ENCODE results near the gene TJP1. TPM values are rescaled to one million over a fixed set of nuclear protein-coding genes. Genes with fewer than 3 reads are reported as not detected.

Gene TJP1
- total and polyA plus RNA-seq, 4 donors = 17.4 to 141 (median 71.5) TPM

DNA sequence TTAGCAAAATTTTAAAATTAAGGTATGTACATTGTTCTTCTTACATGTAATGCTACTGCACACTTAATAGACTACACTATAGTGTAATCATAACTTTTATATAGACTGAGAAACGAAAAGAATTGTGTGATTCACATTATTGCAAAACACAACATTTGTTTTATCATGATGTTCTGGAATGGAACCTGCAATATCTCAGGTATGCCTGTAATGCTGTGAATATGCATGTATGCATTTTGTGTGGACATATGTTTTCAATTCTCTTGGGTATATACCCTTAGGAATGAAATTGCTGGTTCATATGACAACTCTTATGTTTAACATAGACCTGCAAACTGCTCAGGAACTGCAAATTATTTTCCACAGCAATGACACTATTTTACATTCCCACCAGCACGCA lies 38.6 kb upstream of the TJP1 start:
- no peak overlapping the region for H3K4me3 ChIP-seq (ENCODE audit: low read length in 2 of 2)
- intact Hi-C loops (cut with DNase I) = no loop called here
- ATAC-seq (ENCODE audit: low FRiP score) = no peak

DNA sequence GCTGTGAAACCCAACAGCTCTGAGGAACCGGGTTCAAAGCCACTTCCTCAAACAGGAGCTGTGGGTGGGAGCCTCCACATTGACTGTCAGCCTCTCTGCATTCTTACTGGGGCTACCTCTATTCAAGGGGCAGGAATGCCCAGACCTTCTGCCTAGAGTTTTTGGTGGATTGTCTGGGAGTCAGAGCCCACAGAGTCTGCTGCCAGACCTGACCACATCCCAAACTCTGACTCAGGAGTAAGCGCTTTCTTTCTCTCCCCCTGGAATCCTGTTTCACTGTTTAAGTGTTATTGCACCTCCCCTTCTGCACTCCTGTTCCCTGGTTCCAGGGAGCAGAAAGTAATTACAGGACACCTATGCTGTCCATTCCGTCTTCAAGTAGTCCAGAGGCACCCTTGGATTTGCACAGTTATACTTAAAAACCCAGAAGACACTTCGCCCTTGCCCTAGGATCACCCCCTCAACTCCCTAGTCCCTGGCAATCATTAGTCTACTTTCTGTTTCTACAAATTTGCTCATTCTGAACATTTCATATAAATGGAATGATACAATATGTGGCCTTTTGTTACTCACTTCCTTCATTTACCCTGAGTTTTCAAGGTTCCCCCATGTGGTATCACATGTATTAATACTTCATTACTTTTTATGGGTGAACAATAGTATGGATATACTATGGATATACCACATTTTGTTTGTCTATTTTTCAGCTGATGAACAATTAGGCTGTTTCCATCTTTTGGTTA lies 37.9 kb upstream of the TJP1 start:
- WGBS, 2 donors = 96 to 97% methylated on average over 4 of the region's 4 CpGs

More for the DNA sequence above, 38.6 kb upstream of the TJP1 start:
- Histone ChIP-seq H3K27me3 (ENCODE audit: control insufficient read depth in 1 of 2, insufficient read depth in 2 of 2, low read length in 1 of 2) (no peaks in the 10 kb centered on the region), H3K4me1 (ENCODE audit: control insufficient read depth in 1 of 2, insufficient read depth in 2 of 2, low read length in 2 of 2) (peaks cover 0 to 6% of the 10 kb centered on the region in 2 donors), H3K9me3 (ENCODE audit: control insufficient read depth, low read length) (no peaks in the 10 kb centered on the region), H3K27ac (ENCODE audit: low read depth in 1 of 2, low read length in 2 of 2) (no peak overlapping the region), H3K36me3 (ENCODE audit: control insufficient read depth in 1 of 2, insufficient read depth in 2 of 2, low read length in 1 of 2) (no peaks in the 10 kb centered on the region)
- 92 to 96% methylated on average over 2 of the region's 2 CpGs for WGBS, 2 donors
- no peak for DNase-seq

DNA sequence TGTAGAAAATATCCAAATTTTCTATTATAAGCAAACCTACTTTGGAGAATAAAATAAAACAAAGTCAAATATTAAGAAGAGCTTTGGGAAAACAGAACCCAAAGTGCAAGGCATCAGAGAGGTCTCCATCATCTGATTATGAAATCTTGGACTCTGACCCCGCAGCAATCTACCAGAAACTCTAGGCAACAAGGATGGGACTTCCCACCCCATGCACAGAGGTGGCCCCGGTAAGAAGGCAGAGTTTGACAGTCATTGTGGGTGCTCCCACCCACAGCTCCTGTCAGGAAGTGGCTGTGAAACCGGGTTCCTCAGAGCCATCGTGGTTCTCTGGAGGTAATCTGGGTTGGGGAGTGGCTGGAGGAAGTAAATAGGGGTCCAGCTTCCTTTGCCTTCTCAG lies 37.0 kb upstream of the TJP1 start:
- DNase-seq = no peak
- H3K4me1 ChIP-seq (ENCODE audit: control insufficient read depth in 1 of 2, insufficient read depth in 2 of 2, low read length in 2 of 2) = no peaks in the 10 kb centered on the region
- no peak for ATAC-seq (ENCODE audit: low FRiP score)
- no peaks in the 10 kb centered on the region for H3K27me3 ChIP-seq (ENCODE audit: control insufficient read depth in 1 of 2, insufficient read depth in 2 of 2, low read length in 1 of 2)
- H3K4me3 ChIP-seq (ENCODE audit: low read length in 2 of 2) = no peak overlapping the region
- 78 to 88% methylated on average over 4 of the region's 4 CpGs for WGBS, 2 donors
- H3K36me3 ChIP-seq (ENCODE audit: control insufficient read depth in 1 of 2, insufficient read depth in 2 of 2, low read length in 1 of 2) = no peaks in the 10 kb centered on the region
- no peaks in the 10 kb centered on the region for H3K9me3 ChIP-seq (ENCODE audit: control insufficient read depth, low read length)
- no peak overlapping the region for H3K27ac ChIP-seq (ENCODE audit: low read depth in 1 of 2, low read length in 2 of 2)
- intact Hi-C loops (cut with DNase I) = no loop called here

More for the DNA sequence above, 37.9 kb upstream of the TJP1 start:
- ATAC-seq (ENCODE audit: low FRiP score) (no peak), DNase-seq (no peak)
- intact Hi-C loops (cut with DNase I) = no loop called here
- no peak overlapping the region for H3K27ac ChIP-seq (ENCODE audit: low read depth in 1 of 2, low read length in 2 of 2)
- H3K27me3 ChIP-seq (ENCODE audit: control insufficient read depth in 1 of 2, insufficient read depth in 2 of 2, low read length in 1 of 2) = no peaks in the 10 kb centered on the region
- H3K4me3 ChIP-seq (ENCODE audit: low read length in 2 of 2) = no peak overlapping the region
- H3K9me3 ChIP-seq (ENCODE audit: control insufficient read depth, low read length) = no peaks in the 10 kb centered on the region
- no peaks in the 10 kb centered on the region for H3K36me3 ChIP-seq (ENCODE audit: control insufficient read depth in 1 of 2, insufficient read depth in 2 of 2, low read length in 1 of 2)
- peaks cover 0 to 2% of the 10 kb centered on the region in 2 donors for H3K4me1 ChIP-seq (ENCODE audit: control insufficient read depth in 1 of 2, insufficient read depth in 2 of 2, low read length in 2 of 2)

DNA sequence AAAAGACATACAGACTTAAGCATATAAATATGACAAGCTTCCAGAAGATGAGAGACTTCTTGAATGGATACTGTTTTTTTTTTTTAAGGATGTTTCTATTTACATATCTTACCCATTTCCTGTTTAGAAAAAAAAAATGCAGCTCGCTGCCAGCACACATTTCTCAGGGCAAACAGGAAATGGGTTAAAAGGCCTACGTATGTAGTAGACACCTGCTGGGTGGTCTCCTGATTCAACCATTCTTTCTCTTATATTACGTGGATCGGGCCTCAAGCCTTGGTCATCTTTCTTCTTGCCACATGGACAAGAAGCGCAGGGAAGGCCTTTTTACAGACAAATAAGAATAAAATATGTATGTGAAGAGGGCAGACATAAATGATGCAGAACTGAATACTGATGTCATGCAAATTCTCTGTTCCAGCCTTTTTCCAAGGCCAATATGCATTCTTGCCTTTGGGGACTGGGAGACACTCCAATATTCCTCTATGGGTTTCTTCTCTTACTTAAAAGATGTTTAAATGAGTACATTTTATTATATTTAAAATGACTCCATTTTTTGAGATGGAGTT lies 35.0 kb upstream of the TJP1 start:
- 94 to 95% methylated on average over 5 of the region's 5 CpGs for WGBS, 2 donors
- H3K36me3 ChIP-seq (ENCODE audit: control insufficient read depth in 1 of 2, insufficient read depth in 2 of 2, low read length in 1 of 2) = no peaks in the 10 kb centered on the region
- no peaks in the 10 kb centered on the region for H3K4me1 ChIP-seq (ENCODE audit: control insufficient read depth in 1 of 2, insufficient read depth in 2 of 2, low read length in 2 of 2)
- DNase-seq (no peak), ATAC-seq (ENCODE audit: low FRiP score) (no peak)
- no peak overlapping the region for H3K27ac ChIP-seq (ENCODE audit: low read depth in 1 of 2, low read length in 2 of 2)
- intact Hi-C loops (cut with DNase I) = no loop called here
- no peaks in the 10 kb centered on the region for H3K27me3 ChIP-seq (ENCODE audit: control insufficient read depth in 1 of 2, insufficient read depth in 2 of 2, low read length in 1 of 2)
- H3K4me3 ChIP-seq (ENCODE audit: low read length in 2 of 2) = no peak overlapping the region
- H3K9me3 ChIP-seq (ENCODE audit: control insufficient read depth, low read length) = no peaks in the 10 kb centered on the region

DNA sequence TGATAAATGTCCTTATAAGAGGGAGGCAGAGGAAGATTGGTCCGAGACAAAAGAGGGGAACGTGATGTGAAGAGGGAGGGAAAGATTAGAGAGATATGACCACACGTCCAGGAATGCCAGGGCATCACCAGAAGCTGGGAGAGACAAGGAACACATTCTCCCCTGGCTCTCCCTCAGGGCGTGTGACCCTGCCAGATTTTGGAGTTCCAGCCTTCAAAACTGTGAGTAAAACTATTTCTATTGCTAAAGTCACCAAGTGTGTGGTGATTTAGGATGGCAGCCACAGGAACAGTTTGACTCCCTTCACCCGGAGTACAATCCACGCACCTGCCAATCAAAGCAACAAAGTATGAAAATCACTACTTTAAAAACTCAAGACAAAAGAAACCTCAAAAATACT lies 32.1 kb upstream of the TJP1 start:
- no peaks in the 10 kb centered on the region for H3K4me1 ChIP-seq (ENCODE audit: control insufficient read depth in 1 of 2, insufficient read depth in 2 of 2, low read length in 2 of 2)
- no peak overlapping the region for H3K4me3 ChIP-seq (ENCODE audit: low read length in 2 of 2)
- 22 to 39% methylated on average over 6 of the region's 6 CpGs for WGBS, 2 donors
- ATAC-seq (ENCODE audit: low FRiP score) = no peak
- H3K27me3 ChIP-seq (ENCODE audit: control insufficient read depth in 1 of 2, insufficient read depth in 2 of 2, low read length in 1 of 2) = no peaks in the 10 kb centered on the region
- intact Hi-C loops (cut with DNase I) = no loop called here
- no peaks in the 10 kb centered on the region for H3K36me3 ChIP-seq (ENCODE audit: control insufficient read depth in 1 of 2, insufficient read depth in 2 of 2, low read length in 1 of 2)
- no peak overlapping the region for H3K27ac ChIP-seq (ENCODE audit: low read depth in 1 of 2, low read length in 2 of 2)
- H3K9me3 ChIP-seq (ENCODE audit: control insufficient read depth, low read length) = no peaks in the 10 kb centered on the region
- DNase-seq = no peak

DNA sequence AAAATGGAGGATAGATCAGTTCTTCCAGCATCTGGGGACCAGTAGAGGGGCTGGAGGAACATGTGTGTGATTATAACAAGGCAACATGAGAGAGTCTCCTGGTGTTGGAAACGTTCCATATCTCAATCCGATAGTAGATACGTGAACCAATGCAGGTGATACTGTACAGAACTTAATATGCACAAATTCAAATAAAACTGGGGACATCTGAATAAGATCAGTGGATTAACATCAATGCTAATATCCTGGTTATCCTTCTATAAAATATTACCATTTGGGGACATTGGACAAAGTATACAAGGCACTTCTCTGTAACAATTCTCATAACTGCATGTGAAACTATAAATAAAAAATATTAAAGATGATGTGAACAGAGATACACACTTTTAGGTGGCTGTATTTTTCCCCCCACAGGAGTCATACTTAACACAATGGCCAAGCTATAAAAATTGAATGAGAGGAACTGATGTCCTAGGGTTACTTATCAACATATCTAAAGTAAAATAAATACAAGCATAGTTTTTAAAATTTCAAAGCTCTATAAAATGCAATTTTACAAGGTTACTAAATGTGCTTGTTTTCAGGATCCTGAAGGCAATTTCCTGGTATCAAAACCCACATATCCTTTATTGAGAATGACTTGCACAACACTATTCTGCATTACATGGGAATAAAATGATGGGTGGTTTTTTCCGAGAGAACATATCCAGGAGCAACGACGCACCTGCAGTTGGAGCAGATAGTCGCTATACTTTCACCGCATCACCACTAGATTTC lies 31.1 kb upstream of the TJP1 start:
- no peaks in the 10 kb centered on the region for H3K36me3 ChIP-seq (ENCODE audit: control insufficient read depth in 1 of 2, insufficient read depth in 2 of 2, low read length in 1 of 2)
- H3K9me3 ChIP-seq (ENCODE audit: control insufficient read depth, low read length) = no peaks in the 10 kb centered on the region
- H3K27me3 ChIP-seq (ENCODE audit: control insufficient read depth in 1 of 2, insufficient read depth in 2 of 2, low read length in 1 of 2) = no peaks in the 10 kb centered on the region
- no peaks in the 10 kb centered on the region for H3K4me1 ChIP-seq (ENCODE audit: control insufficient read depth in 1 of 2, insufficient read depth in 2 of 2, low read length in 2 of 2)
- H3K27ac ChIP-seq (ENCODE audit: low read depth in 1 of 2, low read length in 2 of 2) = no peak overlapping the region
- 88 to 94% methylated on average over 8 of the region's 8 CpGs for WGBS, 2 donors
- H3K4me3 ChIP-seq (ENCODE audit: low read length in 2 of 2) = no peak overlapping the region
- DNase-seq = no peak
- intact Hi-C loops (cut with DNase I) = no loop called here
- ATAC-seq (ENCODE audit: low FRiP score) = no peak

DNA sequence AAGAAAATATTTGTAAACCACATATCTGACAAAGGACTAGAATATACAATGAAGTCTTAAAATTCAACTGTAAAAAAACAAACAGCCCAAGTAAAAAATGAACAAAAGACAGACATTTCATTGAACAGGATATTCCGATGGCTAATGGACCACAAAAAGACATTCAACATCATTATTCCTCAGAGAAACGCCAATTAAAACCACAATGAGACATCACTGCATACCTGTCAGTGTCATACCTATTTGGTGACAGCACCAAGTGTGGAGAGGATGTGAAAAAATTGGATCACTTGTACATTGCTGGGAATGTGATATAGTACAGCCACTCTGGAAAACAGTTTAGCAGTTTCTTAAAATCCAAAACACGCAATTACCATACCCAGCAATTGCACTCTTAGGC lies 29.9 kb upstream of the TJP1 start:
- DNase-seq (no peak), ATAC-seq (ENCODE audit: low FRiP score) (no peak)
- Histone ChIP-seq H3K36me3 (ENCODE audit: control insufficient read depth in 1 of 2, insufficient read depth in 2 of 2, low read length in 1 of 2) (no peaks in the 10 kb centered on the region), H3K27me3 (ENCODE audit: control insufficient read depth in 1 of 2, insufficient read depth in 2 of 2, low read length in 1 of 2) (no peaks in the 10 kb centered on the region), H3K4me3 (ENCODE audit: low read length in 2 of 2) (no peak overlapping the region), H3K9me3 (ENCODE audit: control insufficient read depth, low read length) (no peaks in the 10 kb centered on the region), H3K27ac (ENCODE audit: low read depth in 1 of 2, low read length in 2 of 2) (no peak overlapping the region), H3K4me1 (ENCODE audit: control insufficient read depth in 1 of 2, insufficient read depth in 2 of 2, low read length in 2 of 2) (no peaks in the 10 kb centered on the region)
- intact Hi-C loops (cut with DNase I) = no loop called here
- WGBS, 2 donors = 92 to 95% methylated on average over 3 of the region's 3 CpGs

DNA sequence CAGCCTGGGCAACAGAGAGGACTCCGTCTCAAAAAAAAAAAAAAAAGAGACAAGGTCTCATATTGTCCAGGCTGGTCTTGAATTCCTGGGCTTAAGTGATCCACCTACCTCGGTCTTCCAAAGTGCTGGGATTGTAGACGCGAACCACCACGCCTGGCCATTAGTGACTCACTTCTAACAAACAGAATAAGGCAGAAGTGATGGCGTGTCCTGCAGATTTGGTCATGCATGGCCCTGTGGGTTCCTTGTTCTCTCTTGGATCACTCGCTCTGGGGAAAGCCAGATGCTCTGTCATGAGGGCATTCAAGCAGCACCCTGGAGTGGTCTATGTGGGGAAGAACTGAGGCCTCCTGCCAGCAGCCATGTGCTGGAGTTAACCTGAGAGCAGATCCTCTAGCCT lies 27.4 kb upstream of the TJP1 start:
- WGBS, 2 donors = 97 to 98% methylated on average over 7 of the region's 7 CpGs
- Histone ChIP-seq H3K27ac (ENCODE audit: low read depth in 1 of 2, low read length in 2 of 2) (no peak overlapping the region), H3K4me3 (ENCODE audit: low read length in 2 of 2) (no peak overlapping the region), H3K36me3 (ENCODE audit: control insufficient read depth in 1 of 2, insufficient read depth in 2 of 2, low read length in 1 of 2) (no peaks in the 10 kb centered on the region), H3K27me3 (ENCODE audit: control insufficient read depth in 1 of 2, insufficient read depth in 2 of 2, low read length in 1 of 2) (no peaks in the 10 kb centered on the region), H3K9me3 (ENCODE audit: control insufficient read depth, low read length) (no peaks in the 10 kb centered on the region), H3K4me1 (ENCODE audit: control insufficient read depth in 1 of 2, insufficient read depth in 2 of 2, low read length in 2 of 2) (no peaks in the 10 kb centered on the region)
- ATAC-seq (ENCODE audit: low FRiP score) = no peak
- intact Hi-C loops (cut with DNase I) = no loop called here
- DNase-seq = no peak
